C4-2B (cell line): ENCODE measurements around the gene RNF223.

Experiments used
- H3K27ac ChIP-seq: fragments of 450-650 bp; 2 replicates; pipeline ENCODE4 v1.5.1; 2017
- CTCF ChIP-seq: fragments of 450-650 bp; conservative IDR thresholded peaks from 2 replicates; pipeline ENCODE4 v1.5.1; 2017; ENCODE audit warnings: mild to moderate bottlenecking
- ZFX ChIP-seq: fragments of 450-650 bp; IDR thresholded peaks from 2 replicates; pipeline ENCODE4 v1.6.1; 2017

Gene RNF223

GRCh38 chr1:1026599-1027413 lies 47.3 kb downstream of the RNF223 start:
- no peak overlapping the region for H3K27ac ChIP-seq
- no peak for TF ChIP-seq ZFX
- no peak for TF ChIP-seq CTCF

GRCh38 chr1:1025730-1026129 lies 48.4 kb downstream of the RNF223 start:
- H3K27ac ChIP-seq: no peak overlapping the region
- TF ChIP-seq ZFX (no peak), CTCF (no peak)

- TF ChIP-seq ZFX: no peak
- TF ChIP-seq CTCF: no peak
- no peak overlapping the region for H3K27ac ChIP-seq
Observed at GRCh38 chr1:1024771-1025699, 49.1 kb downstream of the RNF223 start.

- TF ChIP-seq CTCF (no peak), ZFX (no peak)
- H3K27ac ChIP-seq: no peak overlapping the region
Observed at GRCh38 chr1:1024149-1024770, 49.8 kb downstream of the RNF223 start.

GRCh38 chr1:1023700-1024099 lies 50.4 kb downstream of the RNF223 start:
- H3K27ac ChIP-seq: no peak overlapping the region
- TF ChIP-seq ZFX (no peak), CTCF (no peak)

- no peak overlapping the region for H3K27ac ChIP-seq
- TF ChIP-seq CTCF (no peak), ZFX (no peak)
Observed at GRCh38 chr1:1022302-1023009, 51.6 kb downstream of the RNF223 start.
